ENCODE results near the gene ASNSD1.
"Not testable (repeated sequence)": the region's sequence is repeated elsewhere in the genome, so short reads cannot be mapped to it uniquely, and the experiment has no call there.

ASNSD1 gene

DNA sequence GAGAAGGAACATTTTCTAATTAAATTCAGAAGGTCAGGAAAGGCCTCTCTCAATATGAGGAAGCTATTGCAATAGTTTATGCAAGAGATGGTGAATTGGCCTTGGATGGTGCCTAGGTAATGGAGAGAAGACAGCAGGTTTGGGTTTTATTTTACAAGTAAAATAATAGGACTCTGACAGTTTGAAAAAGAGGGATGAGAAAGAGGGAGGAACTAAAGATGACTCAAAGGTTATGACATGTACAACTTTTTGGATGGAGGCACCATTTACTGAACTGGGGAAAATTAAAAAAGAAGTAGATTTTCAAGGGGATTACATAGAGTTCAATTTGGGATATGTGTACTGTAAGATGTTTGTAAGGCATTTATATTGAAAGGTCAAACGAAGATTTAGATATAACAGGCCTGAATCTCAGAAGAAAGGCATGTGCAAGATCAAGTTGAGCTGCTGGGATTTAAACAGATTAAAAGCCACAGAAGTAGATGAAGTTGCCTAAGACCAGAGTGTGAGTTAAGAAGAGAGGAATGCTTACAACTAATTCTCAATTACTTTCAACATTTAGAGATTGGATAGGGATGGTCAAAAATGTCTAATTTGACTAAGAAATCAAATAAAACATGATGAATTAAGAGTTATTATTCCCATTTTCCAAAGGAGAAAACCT, 12.3 kb upstream of the ASNSD1 start:
- DNase-seq: no peak

- DNase-seq: no peak
These were observed 10.0 kb upstream of the ASNSD1 start for GRCh38 chr2:189651284-189651683.

DNA sequence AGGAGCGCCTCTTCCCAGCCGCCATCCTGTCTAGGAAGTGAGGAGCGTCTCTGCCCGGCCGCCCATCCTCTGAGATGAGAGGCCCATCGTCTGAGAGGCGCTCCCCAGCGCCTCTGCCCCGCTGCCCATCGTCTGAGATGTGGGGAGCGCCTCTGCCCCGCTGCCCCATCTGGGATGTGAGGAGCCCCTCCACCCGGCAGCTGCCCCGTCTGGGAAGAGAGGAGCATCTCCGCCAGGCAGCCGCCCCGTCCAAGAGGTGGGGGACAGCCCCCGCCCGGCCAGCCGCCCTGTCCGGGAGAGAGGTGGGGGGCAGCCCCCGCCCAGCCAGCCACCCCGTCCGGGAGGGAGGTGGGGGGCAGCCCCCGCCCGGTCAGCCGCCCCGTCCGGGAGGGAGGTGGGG, 7.8 kb upstream of the ASNSD1 start:
- not testable (repeated sequence) for DNase-seq

DNA sequence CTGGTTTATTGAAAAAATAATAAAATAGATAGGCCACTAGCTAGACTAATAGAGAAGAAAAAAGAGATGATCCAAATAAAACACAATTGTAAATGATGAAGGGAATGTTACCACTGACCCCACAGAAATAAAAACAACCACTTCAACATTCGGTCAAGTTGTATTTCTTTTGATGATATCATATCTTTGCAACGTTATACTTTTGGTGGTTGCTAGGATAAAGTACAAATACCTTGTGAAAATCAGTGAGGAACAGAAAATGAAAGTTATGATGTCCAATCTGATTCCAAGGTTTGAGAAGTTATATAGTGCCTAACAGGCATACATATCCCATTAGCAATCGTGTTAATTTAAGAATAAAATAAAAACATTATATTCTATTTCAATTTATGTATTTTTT, 6.6 kb upstream of the ASNSD1 start:
- DNase-seq: no peak

DNA sequence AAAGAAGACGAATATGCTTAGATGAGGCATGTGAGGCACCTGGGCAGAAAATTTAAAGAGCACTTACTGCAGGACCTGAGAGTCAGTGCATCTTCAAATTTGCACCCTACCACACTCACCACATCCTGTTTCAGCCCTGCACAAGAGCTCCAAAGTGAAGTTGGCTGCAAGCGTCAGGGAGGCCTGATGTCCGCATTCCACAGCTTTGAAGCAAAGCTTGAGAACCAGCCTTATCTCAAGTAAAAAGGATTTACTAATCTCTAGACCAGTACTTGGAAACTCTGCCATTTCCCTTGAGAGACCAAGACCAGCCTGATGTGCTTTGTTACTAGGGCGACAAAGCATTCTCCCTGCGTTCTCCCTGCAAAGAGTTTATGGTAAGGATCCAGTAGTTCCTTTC, 3.4 kb upstream of the ASNSD1 start:
- DNase-seq: peak in 1 of 2 donors; percentile 42

DNA sequence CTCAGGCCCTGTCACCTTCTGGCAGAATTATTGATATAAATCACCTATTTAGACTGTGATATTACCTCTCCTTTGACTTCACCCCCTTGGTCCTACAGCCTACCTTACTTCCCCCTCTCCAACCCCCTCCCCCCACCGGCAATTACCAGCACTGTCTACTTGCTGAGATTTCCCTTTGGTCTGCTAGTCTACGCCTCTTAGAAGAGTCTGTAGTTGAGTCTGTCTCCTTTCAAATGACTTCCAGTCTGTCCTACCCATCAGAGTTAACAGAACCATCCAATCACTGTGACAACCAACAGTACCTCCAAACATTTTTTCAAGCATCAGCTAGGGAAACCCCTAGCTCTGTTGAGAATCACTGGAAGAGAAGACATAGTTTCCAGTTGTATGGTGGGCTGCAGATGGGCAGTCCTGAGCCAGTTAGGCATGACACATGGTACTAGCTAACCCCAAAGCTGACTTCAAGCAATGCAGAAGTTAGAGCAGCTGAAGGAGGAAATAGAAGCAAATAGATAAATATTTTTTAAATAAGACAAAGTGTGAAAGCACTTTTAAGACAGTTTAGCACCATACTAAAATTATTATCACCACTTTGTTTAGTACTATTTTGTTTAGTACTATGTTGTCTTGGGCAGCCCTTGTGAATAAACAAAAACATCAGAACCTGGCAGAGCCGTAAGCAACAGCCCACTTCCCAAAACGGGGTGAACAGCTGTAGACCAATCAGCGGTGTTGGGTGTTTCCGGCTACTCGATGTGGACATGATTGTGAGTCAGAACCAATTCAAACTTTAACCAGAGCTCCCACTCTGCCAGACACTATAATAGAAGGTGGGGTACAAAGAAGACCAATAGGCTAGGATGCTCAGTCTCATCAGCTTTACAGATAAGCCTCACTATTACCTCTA, 2.7 kb upstream of the ASNSD1 start:
- DNase-seq: no peak

GRCh38 chr2:189659734-189660133, 1.5 kb upstream of the ASNSD1 start:
- no peak for DNase-seq

DNA sequence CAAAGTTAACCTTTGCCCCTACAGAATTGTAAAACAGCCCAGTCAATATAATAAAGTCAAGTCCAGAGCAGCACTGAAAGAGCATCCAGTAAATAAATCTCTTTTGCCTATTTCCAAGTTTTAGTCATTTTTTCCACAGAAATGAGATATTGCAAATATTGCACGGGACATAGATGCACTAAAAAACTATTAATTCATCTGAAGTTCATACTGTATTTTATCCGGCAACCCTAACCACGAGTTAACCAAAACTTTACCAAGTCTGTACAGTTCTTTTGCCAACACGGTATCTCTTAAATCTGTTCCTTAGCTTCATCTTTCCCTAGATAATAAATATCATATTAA, 484 bp upstream of the ASNSD1 start:
- DNase-seq: no peak

- DNase-seq: no peak
These were observed 680 bp downstream of the ASNSD1 start for GRCh38 chr2:189661957-189662321.

DNA sequence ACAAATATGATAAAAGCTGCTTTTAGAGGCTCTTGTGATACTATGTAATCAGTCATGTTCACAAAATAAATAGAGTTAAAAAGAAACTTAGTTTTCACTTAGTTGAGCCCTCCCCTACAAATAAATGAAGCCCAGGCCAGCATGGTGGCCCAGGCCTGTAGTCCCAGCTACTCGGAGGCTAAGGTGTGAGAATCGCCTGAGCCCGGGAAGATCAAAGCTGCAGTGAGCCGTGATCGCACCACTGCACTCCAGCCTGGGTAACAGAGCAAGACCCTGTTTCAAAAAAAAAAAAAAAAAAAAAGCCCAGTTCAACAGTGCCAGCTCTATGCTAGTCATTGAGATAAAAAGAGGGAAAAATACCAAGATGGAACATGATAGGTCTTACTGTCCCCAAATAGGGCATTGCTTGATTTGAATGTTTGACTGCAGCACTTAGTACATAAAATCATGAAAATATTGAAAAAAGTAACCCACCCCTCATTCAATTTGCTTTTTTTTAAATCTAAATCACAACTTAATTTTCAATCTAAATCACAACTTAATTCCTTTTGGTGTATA, 1.5 kb downstream of the ASNSD1 start:
- DNase-seq: no peak

DNA sequence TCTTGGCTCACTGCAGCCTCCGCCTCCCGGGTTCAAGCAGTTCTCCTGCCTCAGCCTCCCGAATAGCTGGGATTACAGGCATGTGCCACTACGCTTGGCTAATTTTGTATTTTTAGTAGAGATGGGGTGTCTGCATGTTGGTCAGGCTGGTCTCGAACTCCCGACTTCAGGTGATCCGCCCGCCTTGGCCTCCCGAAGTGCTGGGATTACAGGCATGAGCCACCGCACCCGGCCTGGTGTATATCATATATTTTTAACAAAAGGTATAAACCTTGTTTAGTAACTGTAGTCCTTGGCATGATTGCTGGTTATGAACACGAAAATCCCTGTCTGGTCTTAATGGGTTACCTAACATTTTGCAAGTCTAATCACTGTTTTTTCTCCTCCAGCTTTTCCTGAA, 2.1 kb downstream of the ASNSD1 start:
- DNase-seq: not testable (repeated sequence)

DNA sequence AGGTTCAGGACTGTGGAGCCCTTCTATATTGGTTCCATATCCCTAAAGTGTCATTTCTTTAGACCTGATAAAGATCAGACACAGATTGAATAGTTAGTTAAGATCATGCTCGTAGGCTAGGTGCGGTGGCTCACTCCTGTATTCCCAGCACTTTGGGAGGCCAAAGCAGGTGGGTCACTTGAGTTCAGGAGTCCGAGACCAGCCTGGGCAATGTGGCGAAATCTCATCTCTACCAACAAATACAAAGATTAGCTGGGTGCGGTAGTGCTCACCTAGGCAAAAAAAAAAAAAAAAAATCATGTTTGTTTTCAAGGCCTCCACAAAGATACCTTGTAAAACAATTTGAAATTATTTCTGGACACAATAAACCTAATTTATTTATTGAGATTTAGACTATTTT, 8.7 kb downstream of the ASNSD1 start:
- DNase-seq: no peak

DNA sequence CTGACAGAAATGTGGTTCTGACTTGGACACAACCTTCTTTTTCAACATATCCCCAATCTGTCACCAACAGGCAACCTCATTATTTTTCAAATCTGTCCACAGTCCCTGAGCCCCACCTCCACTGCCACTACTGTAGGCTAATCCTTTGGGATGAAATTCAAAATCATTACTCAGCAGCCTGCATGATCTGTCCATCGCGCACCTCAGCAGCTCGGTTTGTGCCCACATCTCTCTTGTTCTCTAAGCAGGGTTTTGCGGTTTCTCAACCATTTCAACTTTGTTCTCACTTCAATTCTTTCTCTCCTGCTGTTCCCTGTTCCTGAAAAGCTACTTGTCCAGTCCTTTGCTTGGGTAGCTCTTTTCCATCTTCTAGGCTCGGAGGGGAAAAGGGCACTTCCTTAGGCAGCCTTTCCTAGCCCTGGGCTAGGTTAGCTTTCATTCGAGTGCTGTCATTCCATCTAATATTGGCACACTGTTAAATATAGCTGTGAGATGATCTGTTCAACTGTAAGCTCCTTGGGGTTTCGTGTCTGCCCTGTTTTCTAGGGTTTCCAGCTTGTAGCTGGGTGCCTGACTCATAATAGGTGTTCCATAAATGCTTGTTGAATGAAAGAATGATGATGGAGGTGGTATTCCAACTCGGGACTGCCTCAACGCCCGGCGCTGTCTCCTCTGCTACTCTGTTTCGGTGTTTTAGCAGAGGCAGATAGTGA, 12.6 kb downstream of the ASNSD1 start:
- no peak for DNase-seq

DNA sequence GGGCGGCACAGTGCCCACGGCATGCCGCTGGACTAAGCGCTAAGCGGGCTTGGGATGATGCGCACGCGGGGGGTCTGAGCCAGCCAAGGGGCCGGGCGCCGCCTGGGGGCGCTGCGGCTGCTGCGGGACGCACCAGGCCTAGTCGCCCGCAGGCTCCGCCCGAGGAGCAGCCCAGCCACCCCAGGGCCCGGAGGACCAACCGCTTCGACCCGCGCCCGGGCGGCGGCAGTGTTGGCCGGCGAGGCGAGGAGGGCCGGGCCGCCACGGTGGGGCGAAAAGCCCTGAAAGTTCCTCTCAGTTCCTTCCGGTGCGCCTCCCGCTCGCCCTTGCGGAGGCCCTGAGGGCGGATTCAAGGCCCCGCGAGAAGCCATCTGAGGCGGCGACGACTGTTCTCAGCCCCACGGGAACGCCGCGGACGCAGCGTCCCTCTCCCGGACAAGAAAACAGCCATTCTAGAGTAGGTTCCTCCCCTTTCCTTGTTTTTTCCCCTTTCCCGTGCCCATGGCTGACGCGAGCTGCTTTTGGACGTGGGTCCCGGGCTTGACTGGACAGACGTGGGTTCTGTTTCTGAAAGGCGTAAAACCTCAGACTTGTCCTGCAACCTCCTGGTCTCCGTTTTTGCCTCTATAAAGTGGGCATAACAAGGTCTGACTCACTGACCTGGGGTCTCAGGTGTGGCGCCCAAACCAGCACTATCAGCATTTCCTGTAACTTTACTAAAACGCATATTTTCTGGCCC, 13.3 kb downstream of the ASNSD1 start, which contains the start of gene ANKAR:
ANKAR (plus strand) TSS at position 297 of the 739 bp plus-strand sequence. CDS start 1,821 bp downstream, outside the sequence.
- peak; percentile 80 to 84 for DNase-seq

GRCh38 chr2:189676471-189676870, 15.2 kb downstream of the ASNSD1 start:
- DNase-seq: no peak

GRCh38 chr2:189679226-189679625, 18.0 kb downstream of the ASNSD1 start:
- DNase-seq: no peak

GRCh38 chr2:189681203-189681602, 19.9 kb downstream of the ASNSD1 start:
- no peak for DNase-seq

DNA sequence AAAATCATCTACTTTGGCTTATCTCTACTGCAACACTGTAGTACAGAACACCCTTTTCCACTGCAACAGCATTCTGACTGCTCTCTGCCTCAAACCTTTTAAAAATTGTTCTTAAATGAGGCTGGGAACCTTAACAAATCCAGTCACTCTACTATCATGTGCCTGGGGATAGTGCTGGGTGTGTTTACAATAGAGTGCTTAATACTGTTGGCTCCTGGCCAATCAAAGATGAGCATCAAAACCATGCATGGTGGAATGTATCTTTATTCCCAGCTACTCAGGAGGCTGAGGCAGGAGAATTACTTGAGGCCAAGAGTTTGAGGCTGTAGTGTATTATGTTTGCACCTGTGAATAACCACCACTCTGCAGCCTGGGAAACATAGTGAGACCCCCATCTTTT, 20.6 kb downstream of the ASNSD1 start:
- no peak for DNase-seq

GRCh38 chr2:189683348-189683747, 22.1 kb downstream of the ASNSD1 start:
- DNase-seq: no peak

DNA sequence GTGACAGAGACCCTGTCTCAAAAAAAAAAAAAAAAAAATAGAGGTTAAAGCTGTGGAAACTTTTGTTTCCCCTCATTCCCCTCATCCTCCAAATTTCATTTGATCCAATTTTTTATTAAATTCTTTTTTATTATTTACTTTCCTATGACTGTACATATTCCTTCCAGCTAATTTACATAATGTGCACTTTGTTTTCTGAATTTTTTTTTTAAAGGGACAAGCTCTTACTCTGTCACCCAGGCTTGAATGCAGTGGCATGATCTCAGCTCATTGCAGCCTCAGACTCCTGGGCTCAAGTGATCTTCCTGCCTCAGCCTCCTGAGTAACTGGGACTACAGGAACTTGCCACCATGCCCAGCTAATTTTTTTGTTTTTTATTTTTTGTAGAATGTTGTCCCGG, 23.6 kb downstream of the ASNSD1 start:
- no peak for DNase-seq

GRCh38 chr2:189685540-189686229, 24.4 kb downstream of the ASNSD1 start:
- DNase-seq: no peak

GRCh38 chr2:189687796-189688195, 26.5 kb downstream of the ASNSD1 start:
- DNase-seq: not testable (repeated sequence)
